ENCODE results near the gene TRIO. TPM values are rescaled to one million over a fixed set of nuclear protein-coding genes. Genes with fewer than 3 reads are reported as not detected.

TRIO gene
- total RNA-seq, 1 experiment from 2014 or later = 136 TPM

- Mint-ChIP-seq H3K27me3 (ENCODE audit: insufficient read depth, unreplicated experiment) (no peaks in the 10 kb centered on the region), H3K4me1 (ENCODE audit: insufficient read depth, unreplicated experiment) (no peaks in the 10 kb centered on the region), H3K9me3 (ENCODE audit: unreplicated experiment) (no peaks in the 10 kb centered on the region), H3K27ac (ENCODE audit: low read depth, unreplicated experiment) (no peak overlapping the region), H3K4me3 (ENCODE audit: unreplicated experiment) (no peak overlapping the region), H3K36me3 (ENCODE audit: insufficient read depth, unreplicated experiment) (peaks cover 59% of the 10 kb centered on the region)
- POLR2A ChIA-PET = no interaction called here
- BruUV-seq (replicated peaks) = no TSS peak
- TF ChIP-seq CTCF (IDR thresholded peaks at IDR 0.05; ENCODE audit: unreplicated experiment) = no peak
- no peak for DNase-seq (ENCODE audit: unreplicated experiment)
- intact Hi-C loops (cut with micrococcal nuclease) = no loop called here
- CTCF ChIA-PET = interaction anchor here (0.6 kb wide), 1 partner anchor 28 kb away, joined by 3 read pairs; no protein-coding TSS in a partner anchor
Measured at GRCh38 chr5:14506140-14506538, 363.0 kb downstream of the TRIO start.

GRCh38 chr5:14506661-14507060 lies 363.5 kb downstream of the TRIO start:
- peaks cover 59% of the 10 kb centered on the region for H3K36me3 Mint-ChIP-seq (ENCODE audit: insufficient read depth, unreplicated experiment)
- no peak for DNase-seq (ENCODE audit: unreplicated experiment)
- intact Hi-C loops (cut with micrococcal nuclease) = no loop called here
- no peak overlapping the region for H3K4me3 Mint-ChIP-seq (ENCODE audit: unreplicated experiment)
- ChIA-PET POLR2A (no interaction called here), CTCF (interaction anchor here (0.6 kb wide), 1 partner anchor 29 kb away, joined by 3 read pairs; no protein-coding TSS in a partner anchor)
- H3K27ac Mint-ChIP-seq (ENCODE audit: low read depth, unreplicated experiment) = no peak overlapping the region
- TF ChIP-seq CTCF (IDR thresholded peaks at IDR 0.05; ENCODE audit: unreplicated experiment) = no peak
- no peaks in the 10 kb centered on the region for H3K9me3 Mint-ChIP-seq (ENCODE audit: unreplicated experiment)
- H3K4me1 Mint-ChIP-seq (ENCODE audit: insufficient read depth, unreplicated experiment) = no peaks in the 10 kb centered on the region
- no TSS peak for BruUV-seq (replicated peaks)
- H3K27me3 Mint-ChIP-seq (ENCODE audit: insufficient read depth, unreplicated experiment) = no peaks in the 10 kb centered on the region

- CTCF ChIA-PET = interaction anchor here (0.5 to 1.4 kb wide), 2 partner anchors 45 to 155 kb away, joined by 3 to 4 read pairs; no protein-coding TSS in a partner anchor
- intact Hi-C loops (cut with micrococcal nuclease) = no loop called here
- no peak for DNase-seq (ENCODE audit: unreplicated experiment)
- H3K4me3 Mint-ChIP-seq (ENCODE audit: unreplicated experiment) = no peak overlapping the region
- TF ChIP-seq CTCF (IDR thresholded peaks at IDR 0.05; ENCODE audit: unreplicated experiment) = no peak
- POLR2A ChIA-PET = interaction anchor here (0.6 kb wide), 1 partner anchor 1992 kb away, joined by 3 read pairs; no protein-coding TSS in a partner anchor
- no peaks in the 10 kb centered on the region for H3K9me3 Mint-ChIP-seq (ENCODE audit: unreplicated experiment)
- BruUV-seq (replicated peaks) = no TSS peak
- no peak overlapping the region for H3K27ac Mint-ChIP-seq (ENCODE audit: low read depth, unreplicated experiment)
- H3K27me3 Mint-ChIP-seq (ENCODE audit: insufficient read depth, unreplicated experiment) = no peaks in the 10 kb centered on the region
- peaks cover 59% of the 10 kb centered on the region for H3K36me3 Mint-ChIP-seq (ENCODE audit: insufficient read depth, unreplicated experiment)
- no peaks in the 10 kb centered on the region for H3K4me1 Mint-ChIP-seq (ENCODE audit: insufficient read depth, unreplicated experiment)
Measured at GRCh38 chr5:14507156-14507941, 364.2 kb downstream of the TRIO start.

GRCh38 chr5:14508046-14508445 lies 364.9 kb downstream of the TRIO start:
- no peaks in the 10 kb centered on the region for H3K9me3 Mint-ChIP-seq (ENCODE audit: unreplicated experiment)
- ChIA-PET CTCF (interaction anchor here (1.4 kb wide), 1 partner anchor 156 kb away, joined by 4 read pairs; no protein-coding TSS in a partner anchor), POLR2A (no interaction called here)
- no peaks in the 10 kb centered on the region for H3K4me1 Mint-ChIP-seq (ENCODE audit: insufficient read depth, unreplicated experiment)
- H3K27me3 Mint-ChIP-seq (ENCODE audit: insufficient read depth, unreplicated experiment) = no peaks in the 10 kb centered on the region
- intact Hi-C loops (cut with micrococcal nuclease) = no loop called here
- H3K4me3 Mint-ChIP-seq (ENCODE audit: unreplicated experiment) = no peak overlapping the region
- TF ChIP-seq CTCF (IDR thresholded peaks at IDR 0.05; ENCODE audit: unreplicated experiment) = no peak
- TSS peak; percentile 17 for BruUV-seq (replicated peaks)
- no peak overlapping the region for H3K27ac Mint-ChIP-seq (ENCODE audit: low read depth, unreplicated experiment)
- H3K36me3 Mint-ChIP-seq (ENCODE audit: insufficient read depth, unreplicated experiment) = peaks cover 53% of the 10 kb centered on the region
- DNase-seq (ENCODE audit: unreplicated experiment) = no peak

All from MCF 10A (cell line).